CD4-positive, alpha-beta T cell treated with Interleukin-4 for 1 hour (primary cell): Measurements from ENCODE around the gene C10orf53.
"Not testable (repeated sequence)": the region's sequence is repeated elsewhere in the genome, so short reads cannot be mapped to it uniquely, and the experiment has no call there.

Source experiments
- DNase-seq, 2 donors: peaks; one replicate each; pipeline ENCODE4 v3.0.0-alpha.2; 2020 to 2022

The C10orf53 gene

GRCh38 chr10:49688920-49689319, 9.5 kb downstream of the C10orf53 start:
- DNase-seq, result no peak

- no peak for DNase-seq
These were observed 10.5 kb downstream of the C10orf53 start for GRCh38 chr10:49689882-49690510.

DNA sequence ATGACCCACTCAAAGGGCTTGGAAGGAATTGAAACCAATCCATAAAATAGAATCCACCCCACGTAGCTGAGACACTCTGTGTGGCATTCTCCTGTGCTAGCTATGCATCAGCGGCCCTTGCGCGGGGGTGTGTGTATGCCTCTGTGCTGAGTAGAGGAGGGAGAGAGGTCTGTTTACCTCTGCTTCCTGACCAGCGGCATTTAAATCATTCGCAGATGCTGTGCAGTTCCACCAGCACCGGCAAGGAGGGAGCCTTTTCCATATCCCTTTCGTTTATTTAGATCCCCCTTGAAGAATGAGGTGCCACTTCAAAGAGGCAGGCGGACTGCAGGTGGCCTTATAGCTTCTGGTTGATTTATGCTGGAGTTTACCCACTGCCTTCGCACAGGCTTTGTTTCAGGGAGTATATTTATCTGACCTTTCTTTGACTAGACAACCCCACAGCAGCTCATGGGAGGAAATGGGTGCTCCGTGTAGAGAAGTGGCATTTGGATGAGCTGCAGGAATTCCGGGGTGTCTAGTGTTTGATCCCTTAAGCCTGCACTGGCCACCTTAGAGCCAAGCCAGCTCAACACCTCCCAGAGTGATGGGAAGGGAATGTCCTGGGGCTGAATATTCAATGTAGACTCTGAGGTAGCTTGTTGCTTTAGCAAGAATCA, 11.4 kb downstream of the C10orf53 start:
- DNase-seq, result no peak

DNA sequence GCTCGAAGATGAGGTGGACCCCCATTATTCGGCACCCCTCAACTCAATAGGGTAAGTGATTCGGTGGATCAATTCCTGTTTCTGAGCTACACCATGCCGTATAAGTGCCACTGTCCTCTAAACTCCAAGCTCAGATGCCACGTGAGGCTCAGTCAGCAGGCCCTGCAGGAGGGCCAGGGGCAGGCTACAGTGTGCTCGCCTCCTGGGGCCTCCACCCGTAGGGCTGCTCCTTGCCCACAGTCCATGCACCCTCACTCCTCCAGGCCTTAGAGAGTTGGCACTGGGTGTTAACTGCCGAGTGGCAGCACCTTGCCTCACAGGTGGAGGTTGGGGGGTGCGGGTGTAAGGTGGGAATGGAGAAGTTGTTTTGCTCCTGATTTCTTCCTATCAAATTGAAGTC, 12.1 kb downstream of the C10orf53 start:
- no peak for DNase-seq

DNA sequence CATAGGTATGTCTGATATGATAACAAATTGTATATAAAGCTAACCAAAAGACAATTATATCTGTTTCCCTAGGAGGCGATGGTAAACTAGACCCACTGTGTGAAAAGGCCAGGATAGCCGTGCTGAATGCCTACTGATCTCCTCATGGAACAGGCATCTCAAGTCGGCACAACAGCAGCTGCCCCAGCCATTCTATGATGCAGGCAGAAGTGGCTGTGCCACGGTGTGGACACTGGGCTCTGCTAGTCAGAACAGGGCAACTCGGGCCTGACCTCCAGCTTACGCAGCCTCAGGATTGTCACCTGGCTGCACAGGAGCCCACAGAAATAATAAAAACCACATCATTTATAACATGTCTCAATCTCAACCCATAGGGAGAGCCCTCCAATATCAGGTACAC, 15.0 kb downstream of the C10orf53 start:
- DNase-seq, result no peak

GRCh38 chr10:49696311-49696710, 16.9 kb downstream of the C10orf53 start:
- DNase-seq, result no peak

DNA sequence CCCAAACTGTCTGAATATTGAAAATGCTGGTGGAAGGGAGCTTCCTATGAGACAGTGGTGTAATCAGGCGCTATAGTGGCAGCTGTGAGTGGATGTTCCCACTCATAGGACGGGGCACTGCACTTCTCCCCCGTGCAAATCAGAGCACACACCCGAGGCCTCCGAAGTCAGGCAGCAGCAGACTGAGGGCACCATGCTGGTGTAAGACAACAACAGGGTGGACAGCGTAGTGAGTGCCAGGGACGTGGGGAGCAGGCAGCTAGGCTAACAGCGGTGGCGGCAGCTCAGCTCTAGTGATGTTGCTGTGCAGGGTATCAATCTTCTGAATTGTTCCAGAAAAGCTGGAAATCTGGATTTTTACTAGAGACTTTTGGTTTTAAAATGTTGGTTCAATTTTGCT, 19.2 kb downstream of the C10orf53 start:
- no peak for DNase-seq

- DNase-seq, result no peak
These were observed 20.8 kb downstream of the C10orf53 start for GRCh38 chr10:49700211-49700610.

DNA sequence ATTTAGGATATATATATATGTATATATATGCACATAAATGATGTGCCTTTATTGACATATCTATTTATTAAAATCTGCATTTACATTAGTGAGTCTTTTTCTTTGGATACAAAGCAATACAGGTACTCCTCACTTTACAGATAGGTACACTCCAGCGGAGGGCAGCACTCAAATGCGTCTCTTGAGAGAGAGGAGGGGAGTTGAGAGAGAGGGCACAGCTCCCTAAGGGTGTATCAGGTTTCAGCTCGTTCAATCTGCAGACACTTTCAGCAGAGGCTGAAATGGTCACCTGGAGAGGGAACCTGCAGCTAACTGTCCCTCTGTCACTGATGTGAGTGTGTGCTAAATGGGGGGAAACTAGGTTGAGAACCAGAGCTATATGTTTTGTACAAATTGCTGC, 21.5 kb downstream of the C10orf53 start:
- no peak for DNase-seq

DNA sequence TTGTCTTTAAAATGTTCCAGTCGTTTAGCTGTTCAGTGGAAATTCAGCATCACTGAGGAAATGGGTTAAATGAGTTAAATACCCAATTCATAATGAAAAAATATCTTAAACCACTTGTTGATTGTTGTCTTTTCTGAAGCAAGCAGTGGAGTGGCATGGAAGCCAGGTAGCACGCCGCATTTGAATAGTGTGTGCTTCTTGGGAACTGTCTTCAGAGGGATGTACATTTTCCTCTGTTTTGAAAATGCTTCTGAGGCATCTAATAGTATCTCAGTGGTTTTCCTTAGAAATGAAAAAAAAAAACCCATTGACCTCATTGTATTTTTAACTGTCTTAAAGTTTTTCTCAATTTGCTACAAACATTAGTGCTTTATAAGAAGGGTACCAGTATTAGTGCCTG, 28.1 kb downstream of the C10orf53 start:
- DNase-seq, result no peak

- DNase-seq, result no peak
These were observed 30.5 kb downstream of the C10orf53 start for GRCh38 chr10:49709934-49710333.

- DNase-seq, result no peak
These were observed 31.5 kb downstream of the C10orf53 start for GRCh38 chr10:49710966-49711365.

DNA sequence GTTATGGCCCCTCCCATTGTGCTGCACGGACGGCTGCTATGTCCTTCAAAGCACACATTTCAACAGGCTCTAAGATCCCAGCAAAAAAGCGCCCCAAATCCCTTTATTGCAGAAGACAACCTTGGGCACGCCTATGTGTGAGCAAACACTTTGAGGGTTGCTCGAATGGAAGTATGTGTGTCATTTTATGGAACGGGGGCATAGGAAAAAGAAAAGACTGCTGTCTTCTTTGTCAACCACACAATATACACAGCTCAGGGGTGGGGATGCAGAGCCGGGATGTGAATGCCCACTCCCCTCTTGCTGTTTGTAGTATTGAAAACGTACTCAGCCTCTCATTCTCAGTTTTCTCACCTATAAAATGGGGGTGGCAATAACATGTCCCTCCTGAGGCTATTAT, 32.0 kb downstream of the C10orf53 start:
- DNase-seq, result no peak

- no peak for DNase-seq
These were observed 33.8 kb downstream of the C10orf53 start for GRCh38 chr10:49713266-49713665.

- DNase-seq, result not testable (repeated sequence)
These were observed 35.7 kb downstream of the C10orf53 start for GRCh38 chr10:49715157-49715556.

- DNase-seq, result no peak
These were observed 47.1 kb downstream of the C10orf53 start for GRCh38 chr10:49726593-49726992.

GRCh38 chr10:49733866-49734265, 54.4 kb downstream of the C10orf53 start:
- no peak for DNase-seq

DNA sequence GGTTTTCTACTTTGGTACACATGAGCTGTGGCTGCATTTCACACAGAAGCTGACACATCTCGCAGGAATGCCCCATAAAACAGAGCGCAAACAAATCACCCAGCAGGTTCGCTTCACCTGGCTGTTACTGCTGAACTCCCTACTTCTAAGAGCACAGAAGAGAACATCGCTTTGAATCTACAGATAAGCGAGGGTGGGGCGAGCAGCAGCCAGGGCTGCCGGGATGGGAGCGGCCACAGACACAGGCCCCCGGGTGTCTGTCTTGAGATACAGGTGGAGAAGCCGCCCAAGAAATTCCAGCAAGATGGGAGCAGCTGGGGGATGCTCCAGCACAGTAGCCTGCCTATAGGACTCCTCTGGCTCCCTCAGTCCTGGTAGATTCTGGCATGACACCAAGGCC, 55.2 kb downstream of the C10orf53 start:
- no peak for DNase-seq

DNA sequence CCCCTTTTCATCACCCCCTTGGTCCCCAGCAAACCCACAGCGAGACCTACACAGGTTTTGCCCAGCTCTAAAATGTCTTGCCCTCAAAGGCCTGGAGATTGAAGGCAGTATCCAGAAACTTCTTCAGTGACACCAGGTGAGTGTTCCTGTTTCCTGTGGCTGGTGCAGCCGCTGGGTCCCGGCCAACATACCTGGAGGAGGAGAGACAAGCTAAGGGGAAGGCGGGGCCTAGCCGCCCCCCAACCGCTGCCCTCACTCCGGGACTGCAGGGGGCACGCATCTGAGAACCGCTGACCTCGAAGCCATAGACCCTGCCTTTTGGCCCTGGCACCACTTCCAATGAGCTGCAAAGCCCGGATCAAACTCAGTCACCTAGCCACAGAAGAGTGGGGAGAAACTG, 55.7 kb downstream of the C10orf53 start:
- DNase-seq, result no peak

- no peak for DNase-seq
These were observed 56.6 kb downstream of the C10orf53 start for GRCh38 chr10:49735848-49736563.

- DNase-seq, result no peak
These were observed 57.2 kb downstream of the C10orf53 start for GRCh38 chr10:49736564-49737113.

DNA sequence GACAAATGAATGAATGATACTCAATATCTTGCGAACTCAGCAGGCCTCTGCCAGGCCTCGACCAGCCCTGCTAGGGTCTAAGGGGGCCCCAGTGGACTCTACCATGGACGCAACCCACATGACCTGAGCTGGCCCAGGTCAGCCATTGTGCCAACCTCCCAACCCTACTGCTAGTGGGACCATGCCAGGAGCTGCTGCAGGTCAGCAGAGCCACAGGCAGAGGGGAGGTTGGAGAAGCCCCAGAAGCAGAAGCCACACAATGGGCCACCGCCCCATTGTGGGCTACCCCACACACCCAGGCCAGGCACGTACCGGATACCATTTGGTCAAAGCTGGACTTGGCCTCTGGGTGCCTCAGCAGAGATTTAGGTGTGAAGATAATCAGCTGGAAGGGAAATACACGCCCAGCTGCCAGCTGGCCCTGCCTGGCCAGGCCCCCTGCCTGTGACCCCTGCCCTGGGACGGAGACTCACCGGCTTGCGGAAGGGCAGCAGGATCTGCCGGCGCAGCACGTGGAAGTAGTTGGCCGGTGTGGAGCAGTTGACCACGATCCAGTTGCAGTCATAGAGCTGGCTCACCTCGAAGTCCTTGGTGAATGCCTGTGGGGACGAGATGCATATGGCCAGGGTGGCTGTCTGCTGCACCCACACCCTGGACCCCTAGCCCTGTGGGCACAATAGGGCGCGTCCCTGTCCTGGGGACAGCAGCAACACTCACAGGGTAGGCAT, 58.2 kb downstream of the C10orf53 start:
- DNase-seq, result no peak
